GM18867 (cell line): ENCODE measurements around the gene PLEKHG7.
A peak's percentile ranks its signal among the peaks of the same experiment; 100 is the strongest.
"Not testable (repeated sequence)": the region's sequence is repeated elsewhere in the genome, so short reads cannot be mapped to it uniquely, and the experiment has no call there.

Experiments
- ATAC-seq: cut with Tn5 transposase; IDR thresholded peaks from one replicate; pipeline ENCODE4 v1.9.1; 2021; ENCODE audit warnings: mild to moderate bottlenecking, moderate library complexity; ENCODE audit not compliant: unreplicated experiment

The PLEKHG7 gene

DNA sequence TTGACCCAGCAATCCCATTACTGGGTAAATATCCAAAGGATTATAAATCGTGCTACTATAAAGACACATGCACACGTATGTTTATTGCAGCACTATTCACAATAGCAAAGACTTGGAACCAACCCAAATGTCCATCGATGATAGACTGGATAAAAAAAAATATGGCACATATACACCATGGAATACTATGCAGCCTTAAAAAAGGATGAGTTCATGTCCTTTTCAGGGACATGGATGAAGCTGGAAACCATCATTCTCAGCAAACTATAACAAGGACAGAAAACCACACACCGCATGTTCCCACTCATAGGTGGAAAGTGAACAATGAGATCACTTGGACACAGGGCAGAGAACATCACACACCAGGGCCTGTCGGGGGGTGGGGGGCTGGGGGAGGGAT lies 91.6 kb downstream of the PLEKHG7 start:
- ATAC-seq = not testable (repeated sequence)

DNA sequence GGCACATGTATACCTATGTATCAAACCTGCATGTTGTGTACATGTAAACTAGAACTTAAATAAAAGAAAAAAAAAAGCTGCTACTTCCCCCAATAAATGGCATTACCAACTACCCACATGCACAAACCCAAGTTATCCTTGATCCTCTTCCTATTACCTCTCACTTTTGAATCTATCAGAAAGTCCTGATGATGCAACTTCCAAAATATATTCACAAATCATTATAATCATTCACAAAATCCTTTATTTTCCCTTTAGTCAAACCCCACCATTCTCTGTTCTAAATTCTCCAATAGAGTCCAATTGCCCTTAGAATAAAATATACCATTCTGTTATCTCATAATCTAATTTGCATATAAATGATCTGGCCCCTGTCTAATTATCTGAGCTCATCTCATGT lies 92.0 kb downstream of the PLEKHG7 start:
- ATAC-seq = no peak

DNA sequence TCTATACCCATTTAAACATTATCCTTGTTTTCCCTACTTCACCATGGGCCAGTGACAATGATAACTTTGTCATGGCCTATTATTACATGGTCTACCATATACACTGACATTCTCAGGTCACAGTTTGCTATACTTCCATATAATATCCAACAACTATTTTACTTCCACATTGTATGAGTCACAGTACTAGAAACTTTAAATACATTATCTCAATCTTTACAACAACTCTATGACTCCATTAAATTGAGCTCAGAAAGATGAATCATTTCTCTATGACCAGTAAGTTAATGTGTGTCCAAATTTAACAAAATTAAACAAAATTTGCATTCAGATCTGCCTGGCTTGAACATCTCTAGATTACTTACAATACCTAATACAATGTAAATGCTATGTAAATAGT lies 93.9 kb downstream of the PLEKHG7 start:
- ATAC-seq = no peak

DNA sequence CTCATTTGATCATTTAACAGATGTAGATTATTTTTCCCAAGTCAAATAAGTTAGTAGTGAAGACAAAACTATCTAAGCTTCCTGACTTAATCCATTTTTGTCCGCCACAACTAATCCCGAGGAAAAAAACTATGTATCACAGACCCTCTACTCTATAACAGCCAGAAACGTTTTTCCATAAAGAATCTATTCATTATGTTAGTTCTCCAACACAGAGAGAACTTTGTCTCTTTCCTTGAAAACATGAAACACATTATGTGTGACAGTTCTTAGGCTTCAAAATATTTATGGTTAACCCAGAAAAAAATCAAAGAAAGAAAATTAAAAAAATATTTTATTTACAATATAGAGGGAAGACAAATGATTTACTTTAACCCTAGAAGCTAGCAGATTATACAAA lies 100.1 kb downstream of the PLEKHG7 start:
- no peak for ATAC-seq

DNA sequence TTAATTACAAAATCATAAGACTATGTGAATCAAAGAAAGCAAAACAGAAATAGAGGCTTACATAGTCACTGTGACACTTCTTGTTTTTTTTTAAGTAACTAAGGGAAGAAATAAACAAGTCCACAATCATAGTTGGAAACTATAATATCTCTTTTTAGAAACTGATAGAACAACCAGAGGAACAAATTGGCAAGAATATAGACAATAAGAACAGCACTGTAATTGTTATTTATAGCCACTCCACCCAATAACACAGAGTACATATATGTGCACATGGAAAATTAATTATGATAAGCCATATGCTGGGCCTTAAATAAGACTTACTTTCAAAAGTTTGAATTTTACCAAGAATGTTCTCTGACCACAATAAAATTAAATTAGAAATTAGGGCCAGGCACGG lies 101.1 kb downstream of the PLEKHG7 start:
- ATAC-seq = no peak

DNA sequence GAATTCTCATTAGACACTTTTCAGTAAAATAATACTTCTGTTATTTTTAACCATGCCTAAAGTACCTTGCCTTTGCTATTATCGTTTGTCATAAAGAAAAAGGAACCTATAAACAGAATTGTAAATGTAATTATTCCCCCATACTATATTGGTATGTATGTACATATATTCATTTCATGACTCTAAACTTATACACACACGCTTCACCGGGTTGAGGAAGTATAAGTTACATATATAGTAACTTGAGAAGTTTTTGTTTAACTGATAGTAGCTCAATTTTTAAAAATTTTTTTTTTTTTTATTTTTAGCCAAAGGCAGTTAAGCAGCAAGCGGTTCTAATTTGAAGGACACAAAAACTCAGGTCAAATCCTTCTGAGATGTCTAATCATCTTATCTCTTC lies 107.6 kb downstream of the PLEKHG7 start:
- ATAC-seq = peak; percentile 76

DNA sequence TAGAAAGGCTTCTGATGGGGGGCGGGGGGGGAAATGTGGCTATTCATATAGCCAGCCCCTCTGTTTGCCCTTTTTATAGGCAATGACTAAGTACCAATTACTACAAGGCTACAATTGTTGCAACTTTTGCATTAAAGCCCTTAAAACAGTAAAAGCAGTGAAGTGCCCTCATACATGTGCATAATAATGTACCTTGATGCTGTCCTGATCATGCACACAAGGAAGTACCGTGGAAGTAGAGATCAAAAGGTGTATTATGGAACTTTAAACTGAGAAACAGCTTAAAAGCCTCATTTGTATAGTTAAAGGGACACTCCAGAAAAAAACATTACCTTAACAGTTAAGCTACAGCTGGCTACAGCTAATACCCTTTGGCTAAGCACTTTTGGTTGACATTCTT lies 111.8 kb downstream of the PLEKHG7 start:
- no peak for ATAC-seq

DNA sequence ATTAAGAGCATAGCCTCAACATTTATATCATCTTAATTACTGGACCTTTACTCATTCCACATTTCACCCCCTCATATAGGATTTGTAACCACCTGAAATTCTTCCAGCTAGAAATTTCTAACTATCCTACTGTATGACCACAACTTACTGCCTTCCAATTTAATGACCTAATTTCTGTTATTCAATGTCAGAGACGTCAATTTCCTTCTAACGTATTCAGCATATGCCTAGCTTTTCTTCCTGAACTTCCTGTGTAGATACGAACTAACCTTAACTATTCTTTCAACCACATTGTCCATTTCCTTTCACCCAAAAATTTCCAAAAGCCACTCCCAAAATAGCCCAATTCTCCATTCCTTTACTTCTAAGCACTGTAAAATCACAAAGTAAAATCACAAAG lies 118.4 kb downstream of the PLEKHG7 start:
- no peak for ATAC-seq
